HEK293 (cell line): ENCODE measurements around the gene CMKLR1.

Experiments used
- CTCF ChIP-seq: fragments of 450-650 bp; formaldehyde crosslinking; IDR thresholded peaks from 2 replicates; pipeline ENCODE4 v1.5.1; 2016; ENCODE audit warnings: missing biosample characterization, missing genetic modification characterization
- SALL2 ChIP-seq: fragments of 450-650 bp; formaldehyde crosslinking; IDR thresholded peaks from 2 replicates; pipeline ENCODE4 v1.5.0; 2017; ENCODE audit warnings: missing biosample characterization, mild to moderate bottlenecking, missing genetic modification characterization, borderline replicate concordance
- ZIC2 ChIP-seq: fragments of 450-650 bp; formaldehyde crosslinking; IDR thresholded peaks from 2 replicates; pipeline ENCODE4 v1.5.1; 2016; ENCODE audit warnings: missing biosample characterization, missing genetic modification characterization
- ZNF274 ChIP-seq, 2 experiments: fragments of 200-500 bp in 1 of 2; fragments of 450-650 bp in 1 of 2; sonication (Bioruptor generic) in 1 of 2; formaldehyde crosslinking in 1 of 2; IDR thresholded peaks; 2 replicates each; pipeline versions ENCODE4 v1.5.1 to v1.6.1; 2014 to 2016; ENCODE audit warnings: borderline replicate concordance in 1 of 2, inconsistent platforms in 1 of 2, low read length in 1 of 2, missing biosample characterization in 1 of 2, missing genetic modification characterization in 1 of 2
- ZNF394 ChIP-seq: fragments of 450-650 bp; formaldehyde crosslinking; IDR thresholded peaks from 2 replicates; pipeline ENCODE4 v1.5.1; 2016; ENCODE audit warnings: missing biosample characterization, missing genetic modification characterization, mild to moderate bottlenecking, moderate library complexity, borderline replicate concordance
- ZNF645 ChIP-seq: fragments of 450-650 bp; formaldehyde crosslinking; IDR thresholded peaks from 2 replicates; pipeline ENCODE4; 2016; ENCODE audit warnings: missing biosample characterization, missing genetic modification characterization
- TF ChIP-seq, protein P1 (sequence below): fragments of 450-650 bp; formaldehyde crosslinking; IDR thresholded peaks from 2 replicates; pipeline ENCODE4 v1.5.1; 2016; ENCODE audit warnings: missing biosample characterization, missing genetic modification characterization, low read depth

- TF ChIP-seq SALL2 (tag by site-specific recombination) (no peak), ZNF394 (tag by site-specific recombination) (no peak), ZNF274 (IDR thresholded peaks at IDR 0.05; ENCODE audit: low read length) (no peak), ZNF274 (tag by site-specific recombination; IDR thresholded peaks at IDR 0.05; ENCODE audit: borderline replicate concordance) (no peak), CTCF (tag by site-specific recombination) (no peak), ZIC2 (no peak), ZNF645 (tag by site-specific recombination) (no peak)
- TF ChIP-seq, protein P1, sequence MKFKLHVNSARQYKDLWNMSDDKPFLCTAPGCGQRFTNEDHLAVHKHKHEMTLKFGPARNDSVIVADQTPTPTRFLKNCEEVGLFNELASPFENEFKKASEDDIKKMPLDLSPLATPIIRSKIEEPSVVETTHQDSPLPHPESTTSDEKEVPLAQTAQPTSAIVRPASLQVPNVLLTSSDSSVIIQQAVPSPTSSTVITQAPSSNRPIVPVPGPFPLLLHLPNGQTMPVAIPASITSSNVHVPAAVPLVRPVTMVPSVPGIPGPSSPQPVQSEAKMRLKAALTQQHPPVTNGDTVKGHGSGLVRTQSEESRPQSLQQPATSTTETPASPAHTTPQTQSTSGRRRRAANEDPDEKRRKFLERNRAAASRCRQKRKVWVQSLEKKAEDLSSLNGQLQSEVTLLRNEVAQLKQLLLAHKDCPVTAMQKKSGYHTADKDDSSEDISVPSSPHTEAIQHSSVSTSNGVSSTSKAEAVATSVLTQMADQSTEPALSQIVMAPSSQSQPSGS, result no peak
Measured at GRCh38 chr12:108303703-108304102, 35.4 kb downstream of the CMKLR1 start.
